ENCODE data around the gene MLH1.

DNA sequence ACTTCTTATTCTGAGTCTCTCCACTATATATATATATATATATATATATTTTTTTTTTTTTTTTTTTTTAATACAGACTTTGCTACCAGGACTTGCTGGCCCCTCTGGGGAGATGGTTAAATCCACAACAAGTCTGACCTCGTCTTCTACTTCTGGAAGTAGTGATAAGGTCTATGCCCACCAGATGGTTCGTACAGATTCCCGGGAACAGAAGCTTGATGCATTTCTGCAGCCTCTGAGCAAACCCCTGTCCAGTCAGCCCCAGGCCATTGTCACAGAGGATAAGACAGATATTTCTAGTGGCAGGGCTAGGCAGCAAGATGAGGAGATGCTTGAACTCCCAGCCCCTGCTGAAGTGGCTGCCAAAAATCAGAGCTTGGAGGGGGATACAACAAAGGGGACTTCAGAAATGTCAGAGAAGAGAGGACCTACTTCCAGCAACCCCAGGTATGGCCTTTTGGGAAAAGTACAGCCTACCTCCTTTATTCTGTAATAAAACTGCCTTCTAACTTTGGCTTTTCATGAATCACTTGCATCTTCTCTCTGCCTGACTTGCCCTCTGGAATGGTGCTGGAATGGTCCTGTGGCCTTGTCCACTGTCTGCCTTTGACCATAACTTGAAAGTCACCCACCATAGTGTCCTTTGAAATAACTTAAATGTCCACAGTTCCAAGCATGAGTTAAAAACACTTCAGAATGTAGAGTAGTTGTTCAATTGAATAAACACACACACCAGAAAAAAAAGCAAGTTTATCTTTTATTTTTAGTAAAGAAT, 32.4 kb downstream of the MLH1 start:
- TF ChIP-seq POLR2A (IDR thresholded peaks at IDR 0.05) (no peak), POLR2AphosphoS5 (IDR thresholded peaks at IDR 0.05) (no peak)
- TF ChIP-seq, protein P1, sequence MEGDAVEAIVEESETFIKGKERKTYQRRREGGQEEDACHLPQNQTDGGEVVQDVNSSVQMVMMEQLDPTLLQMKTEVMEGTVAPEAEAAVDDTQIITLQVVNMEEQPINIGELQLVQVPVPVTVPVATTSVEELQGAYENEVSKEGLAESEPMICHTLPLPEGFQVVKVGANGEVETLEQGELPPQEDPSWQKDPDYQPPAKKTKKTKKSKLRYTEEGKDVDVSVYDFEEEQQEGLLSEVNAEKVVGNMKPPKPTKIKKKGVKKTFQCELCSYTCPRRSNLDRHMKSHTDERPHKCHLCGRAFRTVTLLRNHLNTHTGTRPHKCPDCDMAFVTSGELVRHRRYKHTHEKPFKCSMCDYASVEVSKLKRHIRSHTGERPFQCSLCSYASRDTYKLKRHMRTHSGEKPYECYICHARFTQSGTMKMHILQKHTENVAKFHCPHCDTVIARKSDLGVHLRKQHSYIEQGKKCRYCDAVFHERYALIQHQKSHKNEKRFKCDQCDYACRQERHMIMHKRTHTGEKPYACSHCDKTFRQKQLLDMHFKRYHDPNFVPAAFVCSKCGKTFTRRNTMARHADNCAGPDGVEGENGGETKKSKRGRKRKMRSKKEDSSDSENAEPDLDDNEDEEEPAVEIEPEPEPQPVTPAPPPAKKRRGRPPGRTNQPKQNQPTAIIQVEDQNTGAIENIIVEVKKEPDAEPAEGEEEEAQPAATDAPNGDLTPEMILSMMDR (IDR thresholded peaks at IDR 0.05) = no peak

Data from sigmoid colon (tissue), 4 donors.